ENCODE measurements around the gene PHOX2A.

The PHOX2A gene

DNA sequence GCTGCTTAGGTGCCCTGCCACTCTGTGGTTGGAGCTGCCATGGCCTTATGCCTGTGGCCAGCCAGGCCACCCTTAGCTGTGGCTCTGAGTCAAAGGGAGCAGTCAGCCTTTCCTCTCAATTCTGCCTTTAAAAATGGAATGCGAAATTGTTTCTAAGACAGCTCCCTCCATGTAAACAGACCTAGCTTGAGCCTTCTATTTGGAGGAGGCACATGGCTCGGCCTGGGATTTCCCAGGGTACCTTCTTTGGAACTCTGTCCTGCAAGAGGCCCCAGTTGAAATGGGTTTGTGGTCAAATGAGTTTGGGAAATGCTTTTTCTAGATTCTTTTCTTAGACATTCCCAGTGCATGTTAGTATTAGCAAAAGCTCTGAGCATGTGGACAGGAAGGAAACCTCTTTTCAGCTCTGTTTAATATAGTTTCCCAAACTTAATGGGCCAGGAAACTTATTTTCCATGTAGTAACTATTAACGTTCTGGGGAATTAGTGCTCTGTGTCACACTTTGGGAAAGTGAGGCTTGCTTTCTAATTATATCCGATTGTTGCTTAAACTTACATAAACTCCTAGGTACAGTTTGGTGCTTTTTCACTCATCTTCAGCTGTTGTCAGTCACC, 7.8 kb downstream of the PHOX2A start:
- DNase-seq (ENCODE audit: insufficient read length, low spot score) (no peak), FAIRE-seq (no peak)
- TF ChIP-seq POU2F2 (IDR thresholded peaks at IDR 0.05; ENCODE audit: low read depth, low read length) (no peak), TAF1 (IDR thresholded peaks at IDR 0.05; ENCODE audit: low read depth, low read length) (no peak), SPI1 (IDR thresholded peaks at IDR 0.05; ENCODE audit: low read depth, low read length) (no peak), PAX5 (IDR thresholded peaks at IDR 0.05; ENCODE audit: insufficient read depth, low read length, severe bottlenecking) (no peak), POLR2AphosphoS5 (IDR thresholded peaks at IDR 0.05; ENCODE audit: low read depth, low read length) (no peak), POLR2A (IDR thresholded peaks at IDR 0.05; ENCODE audit: low read depth, low read length) (no peak)

DNA sequence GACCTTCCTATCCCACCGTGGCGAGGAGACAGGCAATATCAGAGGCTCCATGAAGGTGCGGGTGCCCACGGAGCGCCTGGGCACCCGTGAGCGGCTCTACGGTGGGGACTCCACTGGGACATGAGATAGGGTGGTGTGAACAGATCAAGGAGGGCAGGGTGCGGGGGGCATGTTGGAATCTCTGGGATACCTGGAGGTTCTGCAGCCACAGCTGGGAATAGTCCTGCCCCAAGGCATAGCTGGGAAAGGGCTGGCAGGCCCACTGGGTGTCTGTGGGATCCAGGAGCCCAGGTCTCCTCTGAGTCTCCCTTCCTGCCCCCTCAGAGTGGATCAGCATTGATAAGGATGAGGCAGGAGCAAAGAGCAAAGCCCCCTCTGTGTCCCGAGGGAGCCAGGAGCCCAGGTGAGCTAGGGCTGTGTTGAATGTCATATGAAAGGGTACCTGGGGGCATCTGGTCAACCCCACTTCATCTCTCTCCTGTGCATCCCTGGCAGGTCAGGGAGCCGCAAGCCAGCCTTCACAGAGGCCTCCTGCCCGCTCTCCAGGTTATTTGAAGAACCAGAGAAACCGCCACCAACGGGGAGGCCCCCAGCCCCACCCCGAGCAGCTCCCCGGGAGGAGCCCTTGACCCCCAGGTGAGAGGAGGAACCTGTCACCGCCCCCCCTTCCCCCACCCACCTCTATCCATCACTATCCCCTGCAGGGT, 8.5 kb downstream of the PHOX2A start:
- no peak for TF ChIP-seq SPI1 (IDR thresholded peaks at IDR 0.05; ENCODE audit: low read depth, low read length)
- no peak for FAIRE-seq
- DNase-seq (ENCODE audit: insufficient read length, low spot score) = no peak

- TF ChIP-seq POU2F2 (IDR thresholded peaks at IDR 0.05; ENCODE audit: low read depth, low read length) = no peak
- TF ChIP-seq POLR2AphosphoS5 (IDR thresholded peaks at IDR 0.05; ENCODE audit: low read depth, low read length) = no peak
- TF ChIP-seq PAX5 (IDR thresholded peaks at IDR 0.05; ENCODE audit: insufficient read depth, low read length, severe bottlenecking) = no peak
- TF ChIP-seq POLR2A (IDR thresholded peaks at IDR 0.05; ENCODE audit: low read depth, low read length) = no peak
- no peak for TF ChIP-seq TAF1 (IDR thresholded peaks at IDR 0.05; ENCODE audit: low read depth, low read length)
- TF ChIP-seq SPI1 (IDR thresholded peaks at IDR 0.05; ENCODE audit: low read depth, low read length) = no peak
- no peak for FAIRE-seq
- no peak for DNase-seq (ENCODE audit: insufficient read length, low spot score)
Observed at GRCh38 chr11:72234920-72235319, 9.1 kb downstream of the PHOX2A start.

GRCh38 chr11:72234514-72234830, 9.5 kb downstream of the PHOX2A start:
- TF ChIP-seq SPI1 (IDR thresholded peaks at IDR 0.05; ENCODE audit: low read depth, low read length) (no peak), POLR2AphosphoS5 (IDR thresholded peaks at IDR 0.05; ENCODE audit: low read depth, low read length) (no peak), PAX5 (IDR thresholded peaks at IDR 0.05; ENCODE audit: insufficient read depth, low read length, severe bottlenecking) (no peak), POLR2A (IDR thresholded peaks at IDR 0.05; ENCODE audit: low read depth, low read length) (no peak), TAF1 (IDR thresholded peaks at IDR 0.05; ENCODE audit: low read depth, low read length) (no peak), POU2F2 (IDR thresholded peaks at IDR 0.05; ENCODE audit: low read depth, low read length) (no peak)
- FAIRE-seq (no peak), DNase-seq (ENCODE audit: insufficient read length, low spot score) (no peak)

GRCh38 chr11:72233773-72234513, 10.0 kb downstream of the PHOX2A start:
- no peak for TF ChIP-seq POLR2AphosphoS5 (IDR thresholded peaks at IDR 0.05; ENCODE audit: low read depth, low read length)
- TF ChIP-seq TAF1 (IDR thresholded peaks at IDR 0.05; ENCODE audit: low read depth, low read length) = no peak
- no peak for TF ChIP-seq POU2F2 (IDR thresholded peaks at IDR 0.05; ENCODE audit: low read depth, low read length)
- TF ChIP-seq SPI1 (IDR thresholded peaks at IDR 0.05; ENCODE audit: low read depth, low read length) = no peak
- TF ChIP-seq PAX5 (IDR thresholded peaks at IDR 0.05; ENCODE audit: insufficient read depth, low read length, severe bottlenecking) = no peak
- TF ChIP-seq POLR2A (IDR thresholded peaks at IDR 0.05; ENCODE audit: low read depth, low read length) = no peak
- no peak for FAIRE-seq
- DNase-seq (ENCODE audit: insufficient read length, low spot score) = no peak

- FAIRE-seq (no peak), DNase-seq (ENCODE audit: insufficient read length, low spot score) (no peak)
- TF ChIP-seq POLR2A (IDR thresholded peaks at IDR 0.05; ENCODE audit: low read depth, low read length) (no peak), POU2F2 (IDR thresholded peaks at IDR 0.05; ENCODE audit: low read depth, low read length) (no peak), SPI1 (IDR thresholded peaks at IDR 0.05; ENCODE audit: low read depth, low read length) (no peak), PAX5 (IDR thresholded peaks at IDR 0.05; ENCODE audit: insufficient read depth, low read length, severe bottlenecking) (no peak), POLR2AphosphoS5 (IDR thresholded peaks at IDR 0.05; ENCODE audit: low read depth, low read length) (no peak), TAF1 (IDR thresholded peaks at IDR 0.05; ENCODE audit: low read depth, low read length) (no peak)
Observed at GRCh38 chr11:72233056-72233772, 10.8 kb downstream of the PHOX2A start.

DNA sequence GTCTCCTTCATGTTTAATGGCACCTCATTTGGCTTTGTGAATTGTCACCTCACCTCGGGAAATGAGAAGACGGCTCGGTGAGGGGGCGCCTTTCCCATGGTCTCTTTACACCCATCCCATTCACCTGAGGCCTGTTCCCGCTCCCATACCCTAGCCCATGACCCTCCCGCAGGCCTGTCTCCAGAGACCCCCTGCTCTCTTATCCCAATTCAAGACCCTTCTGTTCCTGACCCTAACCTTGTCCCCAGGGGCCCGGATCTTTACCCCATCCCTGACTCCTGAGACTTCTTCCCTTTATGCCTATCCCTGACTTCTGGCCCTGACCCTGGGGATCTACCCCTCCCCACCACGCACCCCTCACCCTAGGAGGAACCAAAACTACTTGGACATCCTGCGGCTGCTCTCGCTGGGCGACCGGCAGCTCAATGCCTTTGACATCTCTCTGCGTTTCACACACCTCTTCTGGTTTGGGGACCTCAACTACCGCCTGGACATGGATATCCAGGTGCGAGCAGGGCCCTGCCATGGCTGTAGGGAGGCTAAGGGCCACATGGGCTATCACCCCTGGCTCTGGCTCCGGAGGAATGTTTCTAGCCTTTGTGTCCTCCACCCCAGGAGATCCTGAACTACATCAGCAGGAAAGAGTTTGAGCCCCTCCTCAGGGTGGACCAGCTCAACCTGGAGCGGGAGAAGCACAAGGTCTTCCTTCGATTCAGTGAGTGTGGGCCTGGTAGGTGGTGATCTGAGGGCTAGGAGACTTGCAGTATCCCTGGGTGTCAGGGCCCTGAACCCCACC, 11.5 kb downstream of the PHOX2A start:
- FAIRE-seq (no peak), DNase-seq (ENCODE audit: insufficient read length, low spot score) (no peak)
- TF ChIP-seq POU2F2 (IDR thresholded peaks at IDR 0.05; ENCODE audit: low read depth, low read length) (no peak), SPI1 (IDR thresholded peaks at IDR 0.05; ENCODE audit: low read depth, low read length) (no peak), POLR2AphosphoS5 (IDR thresholded peaks at IDR 0.05; ENCODE audit: low read depth, low read length) (no peak), POLR2A (IDR thresholded peaks at IDR 0.05; ENCODE audit: low read depth, low read length) (no peak), TAF1 (IDR thresholded peaks at IDR 0.05; ENCODE audit: low read depth, low read length) (no peak), PAX5 (IDR thresholded peaks at IDR 0.05; ENCODE audit: insufficient read depth, low read length, severe bottlenecking) (no peak)

GRCh38 chr11:72231396-72232259, 12.3 kb downstream of the PHOX2A start:
- DNase-seq (ENCODE audit: insufficient read length, low spot score) (no peak), FAIRE-seq (no peak)
- no peak for TF ChIP-seq POU2F2 (IDR thresholded peaks at IDR 0.05; ENCODE audit: low read depth, low read length)
- TF ChIP-seq POLR2A (IDR thresholded peaks at IDR 0.05; ENCODE audit: low read depth, low read length) = no peak
- no peak for TF ChIP-seq PAX5 (IDR thresholded peaks at IDR 0.05; ENCODE audit: insufficient read depth, low read length, severe bottlenecking)
- TF ChIP-seq POLR2AphosphoS5 (IDR thresholded peaks at IDR 0.05; ENCODE audit: low read depth, low read length) = no peak
- TF ChIP-seq TAF1 (IDR thresholded peaks at IDR 0.05; ENCODE audit: low read depth, low read length) = no peak
- no peak for TF ChIP-seq SPI1 (IDR thresholded peaks at IDR 0.05; ENCODE audit: low read depth, low read length)

Measured in GM12891 (cell line).